Superior temporal gyrus (tissue), 1 donor: Measurements from ENCODE around the gene NPEPL1.
A peak's percentile ranks its signal among the peaks of the same experiment; 100 is the strongest.

Source experiments
- DNase-seq: peaks from one replicate; pipeline ENCODE4 v3.0.0-alpha.2; 2016; ENCODE audit errors: extremely low spot score

The NPEPL1 gene

GRCh38 chr20:58700121-58700821, 7.7 kb downstream of the NPEPL1 start:
- no peak for DNase-seq

- no peak for DNase-seq
Observed at GRCh38 chr20:58700823-58701222, 8.2 kb downstream of the NPEPL1 start.

- no peak for DNase-seq
Observed at GRCh38 chr20:58701431-58702160, 9.0 kb downstream of the NPEPL1 start.

GRCh38 chr20:58702161-58702510, 9.5 kb downstream of the NPEPL1 start:
- no peak for DNase-seq

DNA sequence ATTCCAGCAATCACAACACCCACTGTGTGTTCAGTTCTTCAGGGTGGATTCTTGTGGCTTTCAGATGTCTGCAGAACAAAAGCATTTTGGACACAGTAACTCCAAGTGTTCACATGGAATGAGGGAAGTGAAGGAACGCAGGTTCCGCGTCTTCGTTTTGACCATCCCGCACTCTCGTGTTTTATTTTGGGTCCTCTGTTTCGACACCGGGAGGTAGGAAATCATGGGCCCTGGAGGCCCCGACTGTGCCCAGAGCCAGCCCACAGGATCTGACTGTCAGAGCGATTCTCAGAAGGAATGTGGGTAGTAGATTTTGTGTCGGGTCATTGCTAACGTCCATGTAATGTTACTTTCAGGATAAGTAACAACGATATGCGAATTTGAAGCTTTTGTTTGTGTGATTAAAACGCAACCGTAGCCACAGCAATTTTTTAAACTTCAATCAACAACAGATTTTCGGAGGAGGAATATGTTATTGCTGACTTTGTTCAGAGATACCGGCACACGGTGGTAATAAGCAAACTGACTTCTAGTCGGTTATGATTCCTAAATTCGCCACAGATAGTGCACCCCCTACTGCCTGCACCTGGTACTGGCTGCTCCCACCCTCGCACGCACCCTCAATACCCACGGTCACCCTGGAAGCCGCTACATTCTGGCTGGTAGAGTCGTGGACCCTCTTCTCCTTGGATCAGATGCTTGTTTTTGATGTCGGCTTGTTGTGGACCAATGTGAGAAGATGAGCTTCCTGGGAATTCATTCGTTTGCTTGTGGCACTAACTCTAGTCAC, 10.5 kb downstream of the NPEPL1 start:
- no peak for DNase-seq

DNA sequence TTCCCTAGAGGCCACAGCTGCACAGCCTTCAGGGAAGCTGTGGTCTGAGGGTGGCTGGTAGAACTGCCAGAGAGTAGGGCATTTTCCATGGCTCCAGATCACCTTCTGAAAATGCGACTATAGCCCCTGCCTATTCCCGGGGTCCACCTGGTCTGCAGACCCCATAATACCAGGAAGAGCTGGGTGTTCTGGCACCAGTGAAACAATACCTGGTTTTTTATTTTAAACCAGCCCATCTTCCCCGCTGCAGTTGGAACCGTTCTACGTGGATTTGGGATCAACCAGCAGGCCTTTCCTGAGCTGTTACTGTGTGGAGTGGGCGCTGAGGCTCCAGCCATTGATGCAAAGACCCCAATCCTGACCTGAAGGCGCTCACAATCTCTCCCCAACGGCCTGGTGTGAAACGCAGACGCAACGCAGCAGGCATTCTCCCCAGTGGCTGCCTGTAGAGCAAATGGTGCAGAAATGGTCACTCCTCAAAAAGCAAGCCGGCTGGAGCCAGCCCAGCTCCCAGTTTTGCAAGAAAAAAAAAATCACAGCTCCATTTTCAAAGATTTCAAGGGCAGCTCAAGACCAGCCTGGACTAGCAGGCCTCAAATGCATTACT, 11.3 kb downstream of the NPEPL1 start:
- no peak for DNase-seq

- peak; percentile 35 for DNase-seq
Observed at GRCh38 chr20:58705208-58705926, 12.8 kb downstream of the NPEPL1 start.

DNA sequence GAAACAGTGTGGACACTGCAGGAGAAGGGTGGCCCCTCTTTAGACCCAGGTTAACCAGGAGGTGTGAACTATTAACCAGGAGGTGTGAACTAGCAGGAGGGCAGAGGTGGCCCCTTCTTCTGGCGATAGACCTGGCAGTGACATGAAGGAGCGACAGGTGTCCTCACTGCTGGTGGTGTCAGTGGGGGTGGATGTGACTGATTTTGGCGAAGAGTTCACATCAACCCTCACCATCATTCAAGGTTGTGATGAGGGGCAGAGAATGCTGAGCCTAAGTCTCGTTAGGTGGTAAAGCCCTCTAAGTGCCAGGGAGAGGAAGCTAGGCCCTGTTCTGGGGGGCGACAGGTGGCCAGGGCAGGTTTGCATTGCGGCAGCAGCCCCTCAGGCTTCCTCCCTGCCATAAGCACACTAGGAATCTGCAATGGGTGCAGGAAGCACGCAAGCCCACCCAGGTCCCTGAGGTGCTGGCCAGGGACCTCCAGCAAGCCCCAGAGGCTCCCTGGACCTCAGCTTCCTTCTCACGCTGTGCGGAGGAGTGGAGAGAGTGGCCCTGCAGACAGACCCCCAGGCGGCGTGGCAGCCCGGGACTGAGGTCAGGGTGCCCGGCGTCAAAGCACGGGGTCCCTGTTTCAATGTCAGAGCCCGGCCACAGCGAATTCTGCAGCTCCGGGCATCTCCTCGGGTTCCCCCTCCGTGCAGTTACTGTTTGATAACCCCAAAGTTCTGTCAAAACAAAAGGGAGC, 13.7 kb downstream of the NPEPL1 start:
- DNase-seq: no peak

DNA sequence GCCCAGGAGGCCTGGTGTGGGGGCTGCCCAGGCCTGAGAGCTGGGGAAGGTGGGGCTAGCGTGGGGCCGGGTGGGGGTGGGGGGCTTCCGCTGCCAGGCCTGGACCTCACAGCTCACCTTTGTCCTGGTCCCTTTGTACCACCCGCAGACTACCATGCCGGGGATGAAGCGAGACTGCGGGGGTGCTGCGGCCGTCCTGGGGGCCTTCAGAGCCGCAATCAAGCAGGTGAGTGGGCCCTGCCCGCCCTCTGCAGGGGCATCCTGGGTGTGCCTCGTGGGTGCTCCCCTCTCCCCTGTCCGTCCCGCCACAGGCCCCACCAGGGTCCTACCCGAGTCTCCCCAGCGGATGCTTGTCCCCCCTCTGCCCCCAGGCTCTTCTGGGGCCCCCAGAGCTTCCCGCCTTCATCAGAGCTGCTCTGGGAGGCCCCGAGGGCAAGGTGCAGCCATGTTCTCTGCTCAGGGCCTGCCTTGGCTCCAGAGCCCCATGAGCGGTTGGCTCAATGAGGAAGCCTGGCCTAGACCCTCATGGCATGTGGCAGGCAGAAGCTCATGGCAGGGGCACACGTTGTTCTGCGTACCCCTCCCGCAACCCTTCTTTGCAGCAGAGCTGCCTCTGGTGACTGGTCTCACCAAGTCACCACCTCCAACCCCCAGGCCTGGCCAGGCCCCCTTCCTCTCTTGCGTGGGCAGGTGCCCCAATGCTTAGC, 14.5 kb downstream of the NPEPL1 start:
- DNase-seq: no peak

DNA sequence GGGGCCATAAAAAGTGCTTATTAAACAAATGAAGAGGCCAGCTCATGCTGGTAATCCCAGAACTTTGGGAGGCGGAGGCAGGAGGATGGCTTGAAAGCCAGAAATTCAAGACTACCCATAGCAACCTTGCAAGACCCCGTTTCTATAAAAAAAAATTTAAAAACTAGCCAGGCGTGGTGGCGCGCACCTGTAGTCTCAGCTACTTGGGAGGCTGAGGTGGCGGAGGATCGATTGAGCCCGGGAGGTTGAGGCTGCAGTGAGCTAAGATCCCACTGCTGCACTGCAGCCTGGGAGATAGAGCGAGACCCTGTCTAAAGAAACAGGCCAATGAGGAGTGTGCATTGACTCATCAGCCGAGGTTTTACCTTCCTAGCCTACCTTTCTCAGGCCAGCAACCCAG, 15.2 kb downstream of the NPEPL1 start:
- DNase-seq: no peak

- no peak for DNase-seq
Observed at GRCh38 chr20:58708246-58708931, 15.8 kb downstream of the NPEPL1 start.

DNA sequence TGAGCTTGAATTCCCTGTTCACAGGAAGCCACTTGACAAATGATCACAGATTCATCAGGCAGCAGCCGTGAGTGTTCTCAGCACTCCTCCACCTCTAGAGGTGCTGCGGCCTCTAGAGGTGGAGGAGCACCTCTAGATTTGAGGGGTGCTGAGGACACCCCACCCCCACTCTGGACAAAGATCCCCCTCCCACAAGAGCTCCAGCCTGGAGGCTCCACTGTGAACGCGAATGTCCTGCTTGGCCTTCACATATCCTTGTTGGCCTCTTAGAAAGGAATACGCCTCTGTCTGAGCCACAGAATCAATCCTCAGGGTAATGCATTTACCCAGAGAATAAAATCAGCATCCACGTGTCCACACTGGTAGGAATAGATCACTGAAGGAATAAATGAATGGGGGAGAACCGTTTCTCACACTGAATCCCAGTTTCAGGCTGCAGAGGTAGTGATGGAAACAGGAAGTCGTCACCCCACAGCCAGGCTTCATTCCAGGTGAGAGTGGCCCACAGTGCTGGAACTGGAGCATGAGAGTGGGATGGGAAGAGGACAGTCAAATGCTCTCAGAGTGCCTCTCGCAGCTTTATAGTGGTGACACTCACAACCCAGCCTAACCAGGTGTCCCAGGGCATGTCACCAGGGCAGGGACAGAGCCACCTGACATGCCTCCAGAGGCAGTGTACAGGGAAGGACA, 16.6 kb downstream of the NPEPL1 start:
- DNase-seq: no peak

DNA sequence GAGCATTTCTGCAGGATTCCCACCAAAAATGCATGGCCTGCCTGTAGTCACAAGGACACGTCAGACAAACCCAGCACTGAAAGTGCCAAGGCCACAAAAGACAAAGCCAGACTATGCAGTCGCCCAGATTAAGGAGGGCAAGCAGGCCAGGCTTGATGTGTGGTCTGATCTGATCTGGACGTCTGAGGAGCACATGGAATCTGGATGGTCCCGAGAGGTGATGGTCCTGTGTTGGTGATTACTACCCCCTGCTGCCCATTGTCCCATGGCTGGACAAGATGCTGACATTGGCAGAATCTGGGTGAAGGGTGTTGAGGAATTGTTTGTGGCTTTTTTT, 17.1 kb downstream of the NPEPL1 start:
- DNase-seq: no peak

- no peak for DNase-seq
Observed at GRCh38 chr20:58710481-58711265, 18.1 kb downstream of the NPEPL1 start.

DNA sequence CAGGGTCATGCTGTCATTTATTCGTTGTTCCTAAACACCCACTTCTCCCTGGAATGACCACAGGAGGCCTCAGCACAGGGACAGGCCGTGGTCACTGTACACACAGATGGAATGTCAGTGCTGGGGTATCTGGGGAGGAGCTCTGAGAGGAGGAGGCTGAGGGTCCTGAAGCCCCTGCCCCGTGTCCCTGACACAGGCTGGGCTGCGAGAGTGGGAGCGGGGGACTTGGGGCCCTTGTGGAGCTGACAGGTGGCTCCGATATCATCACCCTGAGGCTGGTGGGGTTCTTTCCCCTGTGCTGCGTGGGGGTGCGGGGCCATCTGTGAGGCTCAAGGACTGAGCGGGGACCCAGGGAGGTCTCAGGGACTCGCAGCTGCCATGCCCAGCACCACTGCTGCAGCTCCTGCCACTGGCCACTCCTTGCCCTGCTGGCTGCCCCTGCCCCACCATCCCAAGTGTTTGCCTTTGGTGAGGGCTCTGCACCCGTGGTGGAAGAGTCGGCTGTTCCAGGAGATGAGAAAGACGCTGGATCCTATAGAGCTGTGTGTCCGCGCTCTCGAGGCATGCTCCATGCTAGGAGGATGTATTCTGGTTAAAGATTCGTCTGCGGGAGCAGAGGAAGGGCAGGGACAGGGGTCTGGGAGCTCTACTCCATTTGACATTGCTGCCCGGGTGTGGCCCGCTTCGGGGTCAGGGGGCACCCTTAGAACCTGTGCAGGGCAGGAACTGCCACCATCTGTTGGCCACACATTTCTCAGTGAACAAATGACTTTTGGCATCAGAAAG, 18.9 kb downstream of the NPEPL1 start:
- no peak for DNase-seq

DNA sequence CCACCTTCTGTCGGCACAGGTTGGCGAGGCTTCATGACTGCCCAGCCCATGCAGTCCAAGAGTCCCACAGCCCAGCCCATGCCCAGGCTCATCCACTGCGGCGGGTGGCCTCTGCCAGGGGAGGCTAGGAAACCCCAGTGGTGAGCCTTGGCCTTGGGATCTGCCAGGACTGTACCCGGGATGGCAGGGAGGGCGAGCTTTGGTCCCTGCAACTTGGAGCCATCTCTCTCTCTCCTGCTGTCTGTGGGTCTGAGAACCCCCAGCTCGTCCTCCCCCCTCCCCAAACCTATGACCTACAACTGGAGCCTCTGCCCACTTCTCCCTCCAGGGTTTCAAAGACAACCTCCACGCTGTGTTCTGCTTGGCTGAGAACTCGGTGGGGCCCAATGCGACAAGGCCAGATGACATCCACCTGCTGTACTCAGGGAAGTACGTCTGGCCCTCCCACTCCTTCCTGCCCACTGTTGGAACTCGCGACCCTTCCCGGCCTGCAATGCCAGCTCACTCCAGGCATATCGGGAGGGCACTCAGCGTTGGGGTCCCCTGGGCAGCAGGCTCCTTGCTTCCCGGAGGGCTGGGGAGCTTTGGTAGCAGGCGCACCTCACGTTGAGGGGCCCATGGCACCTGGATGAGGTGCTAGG, 19.7 kb downstream of the NPEPL1 start:
- no peak for DNase-seq
